ENCODE data around the gene MR1.
"Not testable (repeated sequence)": the region's sequence is repeated elsewhere in the genome, so short reads cannot be mapped to it uniquely, and the experiment has no call there.

The MR1 gene

GRCh38 chr1:181032535-181032934, 1.2 kb upstream of the MR1 start:
- no peak for DNase-seq

- peak; percentile 65 for DNase-seq
These were observed 520 bp upstream of the MR1 start for GRCh38 chr1:181033128-181033798.

- not testable (repeated sequence) for DNase-seq
These were observed 1.4 kb downstream of the MR1 start for GRCh38 chr1:181035210-181035609.

GRCh38 chr1:181036107-181036836, 2.5 kb downstream of the MR1 start:
- no peak for DNase-seq

- no peak for DNase-seq
These were observed 3.6 kb downstream of the MR1 start for GRCh38 chr1:181037386-181037785.

GRCh38 chr1:181038399-181038873, 4.7 kb downstream of the MR1 start:
- peak; percentile 81 for DNase-seq

- DNase-seq, result no peak
These were observed 6.6 kb downstream of the MR1 start for GRCh38 chr1:181040284-181040865.

- DNase-seq, result no peak
These were observed 9.5 kb downstream of the MR1 start for GRCh38 chr1:181043025-181043888.

- DNase-seq, result peak; percentile 76
These were observed 10.7 kb downstream of the MR1 start for GRCh38 chr1:181044449-181044966.

GRCh38 chr1:181045946-181046345, 12.2 kb downstream of the MR1 start:
- not testable (repeated sequence) for DNase-seq

GRCh38 chr1:181049378-181049777, 15.6 kb downstream of the MR1 start:
- no peak for DNase-seq

GRCh38 chr1:181050922-181051321, 17.1 kb downstream of the MR1 start:
- no peak for DNase-seq

GRCh38 chr1:181056560-181056959, 22.8 kb downstream of the MR1 start:
- no peak for DNase-seq

GRCh38 chr1:181057079-181057478, 23.3 kb downstream of the MR1 start:
- no peak for DNase-seq

GRCh38 chr1:181059435-181059834, 25.7 kb downstream of the MR1 start:
- DNase-seq, result no peak

GRCh38 chr1:181060066-181060465, 26.3 kb downstream of the MR1 start:
- no peak for DNase-seq

GRCh38 chr1:181060947-181061346, 27.2 kb downstream of the MR1 start:
- not testable (repeated sequence) for DNase-seq

GRCh38 chr1:181061487-181061886, 27.7 kb downstream of the MR1 start:
- no peak for DNase-seq

GRCh38 chr1:181061891-181062835, 28.4 kb downstream of the MR1 start:
- peak; percentile 65 for DNase-seq

- DNase-seq, result no peak
These were observed 29.1 kb downstream of the MR1 start for GRCh38 chr1:181062836-181063428.

GRCh38 chr1:181064011-181064623, 30.3 kb downstream of the MR1 start:
- DNase-seq, result no peak

All from activated effector memory CD4-positive, alpha-beta T cell treated with anti-CD3 and anti-CD28 coated beads, Interleukin-2, amount 50 U/mL, for 16 hours (primary cell).